Measurements from ENCODE around the gene PEX11B.

PEX11B gene

DNA sequence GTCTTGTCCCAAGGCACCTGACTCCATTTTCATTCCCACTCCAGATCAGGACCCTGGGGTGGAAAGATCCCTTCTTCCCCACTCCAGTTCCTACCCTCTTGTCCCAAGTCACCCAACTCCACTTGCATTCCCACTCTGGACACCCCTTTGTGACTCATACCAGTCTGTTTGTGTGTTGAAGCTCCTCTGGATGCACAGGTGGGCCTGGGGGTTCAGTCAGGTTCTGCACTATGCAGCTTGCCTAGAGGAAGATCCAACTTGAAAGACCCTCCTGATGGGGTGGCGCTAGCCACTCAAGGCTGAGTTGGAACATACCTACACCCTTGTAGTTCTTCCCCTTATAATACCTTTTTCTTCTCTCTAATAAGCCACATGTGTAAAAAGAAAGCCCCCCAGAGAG is 23.0 kb downstream of the PEX11B start:
- Histone ChIP-seq H3K4me3 (ENCODE audit: low read length) (no peak overlapping the region), H3K4me1 (ENCODE audit: low read length) (no peaks in the 10 kb centered on the region), H3K79me2 (ENCODE audit: low read length) (no peaks in the 10 kb centered on the region), H3K9me3 (replicated peaks; ENCODE audit: insufficient read depth, low read length) (no peaks in the 10 kb centered on the region), H3K27me3 (replicated peaks; ENCODE audit: insufficient read depth, low read length) (no peaks in the 10 kb centered on the region), H3K4me2 (ENCODE audit: low read depth, low read length) (no peak overlapping the region), H3K27ac (ENCODE audit: low read length) (no peak overlapping the region), H3K36me3 (replicated peaks; ENCODE audit: insufficient read depth, low read length) (no peaks in the 10 kb centered on the region), H2AFZ (ENCODE audit: low read length) (no peak overlapping the region), H4K20me1 (ENCODE audit: insufficient read depth, low read length) (no peaks in the 10 kb centered on the region), H3K9me2 (replicated peaks; ENCODE audit: insufficient read depth, low read length) (no peaks in the 10 kb centered on the region), H3F3A (ENCODE audit: insufficient read depth, low read length) (no peaks in the 10 kb centered on the region), H3K9ac (ENCODE audit: low read length) (no peak overlapping the region)
- TF ChIP-seq, protein P1, sequence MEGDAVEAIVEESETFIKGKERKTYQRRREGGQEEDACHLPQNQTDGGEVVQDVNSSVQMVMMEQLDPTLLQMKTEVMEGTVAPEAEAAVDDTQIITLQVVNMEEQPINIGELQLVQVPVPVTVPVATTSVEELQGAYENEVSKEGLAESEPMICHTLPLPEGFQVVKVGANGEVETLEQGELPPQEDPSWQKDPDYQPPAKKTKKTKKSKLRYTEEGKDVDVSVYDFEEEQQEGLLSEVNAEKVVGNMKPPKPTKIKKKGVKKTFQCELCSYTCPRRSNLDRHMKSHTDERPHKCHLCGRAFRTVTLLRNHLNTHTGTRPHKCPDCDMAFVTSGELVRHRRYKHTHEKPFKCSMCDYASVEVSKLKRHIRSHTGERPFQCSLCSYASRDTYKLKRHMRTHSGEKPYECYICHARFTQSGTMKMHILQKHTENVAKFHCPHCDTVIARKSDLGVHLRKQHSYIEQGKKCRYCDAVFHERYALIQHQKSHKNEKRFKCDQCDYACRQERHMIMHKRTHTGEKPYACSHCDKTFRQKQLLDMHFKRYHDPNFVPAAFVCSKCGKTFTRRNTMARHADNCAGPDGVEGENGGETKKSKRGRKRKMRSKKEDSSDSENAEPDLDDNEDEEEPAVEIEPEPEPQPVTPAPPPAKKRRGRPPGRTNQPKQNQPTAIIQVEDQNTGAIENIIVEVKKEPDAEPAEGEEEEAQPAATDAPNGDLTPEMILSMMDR (IDR thresholded peaks at IDR 0.05; ENCODE audit: low read length) = no peak
- TF ChIP-seq EZH2 (optimal IDR thresholded peaks at IDR 0.05; ENCODE audit: low read depth, low read length) (no peak), EZH2phosphoT487 (IDR thresholded peaks at IDR 0.05; ENCODE audit: low read length) (no peak)
- DNase-seq = no peak

DNA sequence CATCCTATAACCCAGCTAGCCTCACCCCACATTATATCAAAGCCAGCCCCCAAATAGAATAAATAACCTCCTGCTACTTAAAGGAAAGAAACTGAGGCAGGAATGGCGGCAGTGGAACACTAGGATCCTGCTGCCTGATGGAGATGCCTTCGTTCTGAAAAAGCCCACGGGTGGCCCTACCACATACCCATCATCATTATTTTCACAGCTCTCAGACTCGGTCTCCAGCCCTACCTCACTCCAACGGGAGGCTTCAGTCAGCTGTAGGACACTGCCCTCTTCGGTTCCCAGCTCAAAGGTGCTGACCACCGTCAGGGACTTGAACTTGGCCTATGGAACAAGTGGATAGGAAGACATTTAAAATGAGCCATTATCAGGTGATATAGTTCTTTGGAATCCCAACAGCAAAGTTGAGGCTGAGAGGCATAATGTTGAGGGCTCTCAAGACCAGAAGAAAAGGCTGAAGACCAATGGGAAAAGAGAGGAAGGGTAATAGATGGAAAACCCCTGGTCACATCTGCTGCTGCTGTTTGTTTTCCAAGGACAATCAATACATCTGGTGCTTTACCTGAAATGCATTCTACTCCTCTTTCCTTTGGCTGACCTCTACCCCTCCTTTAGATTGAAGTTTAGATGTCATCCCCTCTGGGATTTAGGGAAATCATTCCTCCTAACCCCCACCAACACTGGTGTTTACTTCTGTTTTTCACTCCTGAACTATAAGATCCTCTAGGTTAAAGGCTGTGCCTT is 25.0 kb downstream of the PEX11B start:
- Histone ChIP-seq H4K20me1 (ENCODE audit: insufficient read depth, low read length) (no peaks in the 10 kb centered on the region), H3K9me3 (replicated peaks; ENCODE audit: insufficient read depth, low read length) (no peaks in the 10 kb centered on the region), H3K9ac (ENCODE audit: low read length) (no peak overlapping the region), H3K36me3 (replicated peaks; ENCODE audit: insufficient read depth, low read length) (no peaks in the 10 kb centered on the region), H2AFZ (ENCODE audit: low read length) (no peak overlapping the region), H3K9me2 (replicated peaks; ENCODE audit: insufficient read depth, low read length) (no peaks in the 10 kb centered on the region), H3K4me2 (ENCODE audit: low read depth, low read length) (no peak overlapping the region), H3K27ac (ENCODE audit: low read length) (no peak overlapping the region), H3F3A (ENCODE audit: insufficient read depth, low read length) (no peaks in the 10 kb centered on the region), H3K4me3 (ENCODE audit: low read length) (no peak overlapping the region), H3K27me3 (replicated peaks; ENCODE audit: insufficient read depth, low read length) (no peaks in the 10 kb centered on the region), H3K4me1 (ENCODE audit: low read length) (no peaks in the 10 kb centered on the region), H3K79me2 (ENCODE audit: low read length) (no peaks in the 10 kb centered on the region)
- TF ChIP-seq EZH2 (optimal IDR thresholded peaks at IDR 0.05; ENCODE audit: low read depth, low read length) (no peak), EZH2phosphoT487 (IDR thresholded peaks at IDR 0.05; ENCODE audit: low read length) (no peak)
- TF ChIP-seq, protein P1 (IDR thresholded peaks at IDR 0.05; ENCODE audit: low read length) = no peak
- no peak for DNase-seq

DNA sequence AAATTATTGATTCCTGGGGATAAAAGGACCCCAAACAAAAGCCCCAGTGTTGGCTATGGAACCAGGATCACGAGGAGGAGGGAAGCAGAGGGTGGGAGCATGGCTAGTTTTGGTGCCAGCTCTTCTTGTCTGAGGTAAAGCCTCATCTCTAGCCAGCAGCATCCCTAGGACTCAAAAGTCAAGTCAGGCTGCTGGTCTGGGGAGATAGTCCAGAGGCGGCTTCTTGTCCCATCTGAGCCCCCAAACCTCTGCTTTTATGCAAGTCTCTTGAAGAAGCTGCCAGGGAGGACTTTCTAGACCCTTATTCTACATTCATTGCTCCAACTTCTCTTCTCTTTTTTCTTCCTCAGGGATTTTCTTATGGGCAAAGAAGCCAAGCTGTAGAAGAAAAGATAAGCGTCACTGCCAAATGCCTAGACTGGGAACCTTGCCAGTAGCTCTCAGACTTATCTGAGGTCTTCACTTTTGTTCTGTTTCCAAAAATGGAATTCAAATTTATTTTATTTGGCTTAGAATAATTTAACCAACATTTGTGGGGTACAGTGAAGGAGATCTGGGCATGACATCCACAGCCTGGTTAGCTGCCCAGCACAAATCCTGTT is 25.9 kb downstream of the PEX11B start:
- no peak for DNase-seq
- Histone ChIP-seq H3K4me1 (ENCODE audit: low read length) (no peaks in the 10 kb centered on the region), H3K4me3 (ENCODE audit: low read length) (no peak overlapping the region), H2AFZ (ENCODE audit: low read length) (no peak overlapping the region), H3K9me3 (replicated peaks; ENCODE audit: insufficient read depth, low read length) (no peaks in the 10 kb centered on the region), H3K79me2 (ENCODE audit: low read length) (no peaks in the 10 kb centered on the region), H4K20me1 (ENCODE audit: insufficient read depth, low read length) (no peaks in the 10 kb centered on the region), H3K27me3 (replicated peaks; ENCODE audit: insufficient read depth, low read length) (no peaks in the 10 kb centered on the region), H3K9ac (ENCODE audit: low read length) (no peak overlapping the region), H3K9me2 (replicated peaks; ENCODE audit: insufficient read depth, low read length) (no peaks in the 10 kb centered on the region), H3K4me2 (ENCODE audit: low read depth, low read length) (no peak overlapping the region), H3K36me3 (replicated peaks; ENCODE audit: insufficient read depth, low read length) (no peaks in the 10 kb centered on the region), H3F3A (ENCODE audit: insufficient read depth, low read length) (no peaks in the 10 kb centered on the region), H3K27ac (ENCODE audit: low read length) (no peak overlapping the region)
- TF ChIP-seq, protein P1 (IDR thresholded peaks at IDR 0.05; ENCODE audit: low read length) = no peak
- TF ChIP-seq EZH2phosphoT487 (IDR thresholded peaks at IDR 0.05; ENCODE audit: low read length) (no peak), EZH2 (optimal IDR thresholded peaks at IDR 0.05; ENCODE audit: low read depth, low read length) (no peak)

All from MM.1S (cell line).